Fibroblast of peridontal ligament (primary cell): ENCODE measurements around the gene DLG2.
A peak's percentile ranks its signal among the peaks of the same experiment; 100 is the strongest.

Source experiments
- DNase-seq: peaks from one replicate; pipeline ENCODE4 v3.0.0-alpha.2; 2010; ENCODE audit errors: extremely low read depth

DLG2 gene

GRCh38 chr11:83852775-83853442, 1774.2 kb downstream of the DLG2 start:
- DNase-seq, result no peak

GRCh38 chr11:83852012-83852411, 1775.1 kb downstream of the DLG2 start:
- no peak for DNase-seq

GRCh38 chr11:83847467-83848034, 1779.6 kb downstream of the DLG2 start:
- DNase-seq, result no peak

GRCh38 chr11:83845797-83846196, 1781.3 kb downstream of the DLG2 start:
- DNase-seq, result no peak

GRCh38 chr11:83840326-83840725, 1786.8 kb downstream of the DLG2 start:
- no peak for DNase-seq

GRCh38 chr11:83836883-83837654, 1790.1 kb downstream of the DLG2 start:
- peak; percentile 33 for DNase-seq

GRCh38 chr11:83836065-83836464, 1791.1 kb downstream of the DLG2 start:
- no peak for DNase-seq

GRCh38 chr11:83835423-83835822, 1791.7 kb downstream of the DLG2 start:
- DNase-seq, result peak; percentile 17

GRCh38 chr11:83831929-83832328, 1795.2 kb downstream of the DLG2 start:
- no peak for DNase-seq

GRCh38 chr11:83827940-83828554, 1799.1 kb downstream of the DLG2 start:
- peak; percentile 69 for DNase-seq

GRCh38 chr11:83827520-83827919, 1799.6 kb downstream of the DLG2 start:
- peak; percentile 49 for DNase-seq

GRCh38 chr11:83826078-83826477, 1801.1 kb downstream of the DLG2 start:
- DNase-seq, result no peak

- no peak for DNase-seq
Observed at GRCh38 chr11:83823461-83824025, 1803.6 kb downstream of the DLG2 start.

GRCh38 chr11:83819931-83820549, 1807.1 kb downstream of the DLG2 start:
- DNase-seq, result peak; percentile 89

GRCh38 chr11:83818349-83818748, 1808.8 kb downstream of the DLG2 start:
- DNase-seq, result no peak

- DNase-seq, result peak; percentile 61
Observed at GRCh38 chr11:83816572-83817187, 1810.5 kb downstream of the DLG2 start.

- DNase-seq, result no peak
Observed at GRCh38 chr11:83815736-83816135, 1811.4 kb downstream of the DLG2 start.

GRCh38 chr11:83813296-83813695, 1813.8 kb downstream of the DLG2 start:
- DNase-seq, result no peak

GRCh38 chr11:83809274-83809673, 1817.9 kb downstream of the DLG2 start:
- DNase-seq, result no peak

GRCh38 chr11:83801799-83802198, 1825.3 kb downstream of the DLG2 start:
- no peak for DNase-seq

- DNase-seq, result peak; percentile 30
Observed at GRCh38 chr11:83793310-83793709, 1833.8 kb downstream of the DLG2 start.
